GM21529 (cell line): Measurements from ENCODE around the gene GOPC.
"Not testable (repeated sequence)": the region's sequence is repeated elsewhere in the genome, so short reads cannot be mapped to it uniquely, and the experiment has no call there.

ENCODE experiments used
- ATAC-seq: cut with Tn5 transposase; IDR thresholded peaks from one replicate; pipeline ENCODE4 v1.9.1; 2021; ENCODE audit not compliant: unreplicated experiment

The GOPC gene

GRCh38 chr6:117518870-117519269 is 83.4 kb downstream of the GOPC start:
- ATAC-seq = no peak

GRCh38 chr6:117517995-117518394 is 84.3 kb downstream of the GOPC start:
- ATAC-seq = not testable (repeated sequence)

- ATAC-seq = no peak
Observed at GRCh38 chr6:117515326-117515725, 87.0 kb downstream of the GOPC start.

GRCh38 chr6:117514655-117515054 is 87.7 kb downstream of the GOPC start:
- ATAC-seq = no peak

- no peak for ATAC-seq
Observed at GRCh38 chr6:117513778-117514365, 88.4 kb downstream of the GOPC start.

GRCh38 chr6:117512987-117513573 is 89.2 kb downstream of the GOPC start:
- no peak for ATAC-seq

GRCh38 chr6:117512056-117512828 is 90.1 kb downstream of the GOPC start:
- no peak for ATAC-seq
